Ovary (tissue), 3 donors: ENCODE results near the gene PTPRN2.

Experiments
- EP300 ChIP-seq: sonication (generic); formaldehyde crosslinking; IDR thresholded peaks from one replicate; pipeline ENCODE4 v1.6.1; 2017; ENCODE audit warnings: antibody characterized with exemption
- TF ChIP-seq, protein P1 (sequence below), 3 donors: fragments of 450-650 bp in 2 of 3; fragments of 200-600 bp in 1 of 3; IDR thresholded peaks; one replicate each; pipeline versions ENCODE4 v1.5.1 to v1.8.0; 2016 to 2022; ENCODE audit warnings: antibody characterized with exemption in 3 of 3, mild to moderate bottlenecking in 1 of 3
- donor health status: DM: no; HTN: no; CAD: no.

- TF ChIP-seq, protein P1, sequence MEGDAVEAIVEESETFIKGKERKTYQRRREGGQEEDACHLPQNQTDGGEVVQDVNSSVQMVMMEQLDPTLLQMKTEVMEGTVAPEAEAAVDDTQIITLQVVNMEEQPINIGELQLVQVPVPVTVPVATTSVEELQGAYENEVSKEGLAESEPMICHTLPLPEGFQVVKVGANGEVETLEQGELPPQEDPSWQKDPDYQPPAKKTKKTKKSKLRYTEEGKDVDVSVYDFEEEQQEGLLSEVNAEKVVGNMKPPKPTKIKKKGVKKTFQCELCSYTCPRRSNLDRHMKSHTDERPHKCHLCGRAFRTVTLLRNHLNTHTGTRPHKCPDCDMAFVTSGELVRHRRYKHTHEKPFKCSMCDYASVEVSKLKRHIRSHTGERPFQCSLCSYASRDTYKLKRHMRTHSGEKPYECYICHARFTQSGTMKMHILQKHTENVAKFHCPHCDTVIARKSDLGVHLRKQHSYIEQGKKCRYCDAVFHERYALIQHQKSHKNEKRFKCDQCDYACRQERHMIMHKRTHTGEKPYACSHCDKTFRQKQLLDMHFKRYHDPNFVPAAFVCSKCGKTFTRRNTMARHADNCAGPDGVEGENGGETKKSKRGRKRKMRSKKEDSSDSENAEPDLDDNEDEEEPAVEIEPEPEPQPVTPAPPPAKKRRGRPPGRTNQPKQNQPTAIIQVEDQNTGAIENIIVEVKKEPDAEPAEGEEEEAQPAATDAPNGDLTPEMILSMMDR (IDR thresholded peaks at IDR 0.05), result no peak
- TF ChIP-seq EP300, result no peak
Measured at GRCh38 chr7:157623556-157623955, 964.1 kb downstream of the PTPRN2 start.
